PC-3 (cell line): Measurements from ENCODE around the gene OR5L2. TPM values are rescaled to one million over a fixed set of nuclear protein-coding genes. Genes with fewer than 3 reads are reported as not detected.

Source experiments
- ATAC-seq: fragments of 200-7000 bp; cut with Tn5 transposase; 2 replicates; pipeline ENCODE4 v1.9.1; 2020; ENCODE audit warnings: mild to moderate bottlenecking, moderate library complexity
- BruUV-seq: library from RNA; stranded (reverse); fragments of 400-500 nt; replicated peaks from 2 replicates; lab custom pipeline; 2021; lab: Mats Ljungman, UMichigan
- CTCF ChIA-PET: fragments of 300-600 bp; sonication (Branson Sonifier 250); formaldehyde crosslinking; loops from one replicate; lab custom pipeline; 2022; ENCODE audit warnings: antibody characterized with exemption; lab: Charles Lee
- POLR2A ChIA-PET: fragments of 300-600 bp; sonication (Branson Sonifier 250); formaldehyde crosslinking; loops from one replicate; lab custom pipeline; 2022; ENCODE audit warnings: antibody characterized with exemption; ENCODE audit not compliant: unreplicated experiment; lab: Charles Lee
- DNase-seq: peaks from one replicate; pipeline ENCODE4 v3.0.0-alpha.2; 2015
- H2AFZ ChIP-seq: fragments of 300-600 bp; sonication (generic); 2 replicates; pipeline ENCODE4 v1.6.0; 2016; ENCODE audit warnings: antibody characterized with exemption, low read length
- H3F3A ChIP-seq: fragments of 300-600 bp; sonication (generic); one replicate; pipeline ENCODE4 v1.6.0; 2017; ENCODE audit warnings: antibody characterized with exemption, low read length, control low read depth, mild to moderate bottlenecking; ENCODE audit not compliant: unreplicated experiment
- H3K27ac ChIP-seq: fragments of 300-600 bp; sonication (generic); 2 replicates; pipeline ENCODE4 v1.5.1; 2016; ENCODE audit warnings: mild to moderate bottlenecking, low read length
- H3K27me3 ChIP-seq: fragments of 300-600 bp; sonication (generic); 2 replicates; pipeline ENCODE4 v1.6.1; 2016; ENCODE audit warnings: low read length, mixed read lengths
- H3K36me3 ChIP-seq: fragments of 300-600 bp; sonication (generic); 2 replicates; pipeline ENCODE4 v1.6.1; 2016; ENCODE audit warnings: low read depth, mixed run types, low read length, mixed read lengths
- H3K4me1 ChIP-seq: fragments of 300-600 bp; sonication (generic); 2 replicates; pipeline ENCODE4 v1.5.1; 2016; ENCODE audit warnings: low read length; ENCODE audit not compliant: insufficient read depth
- H3K4me2 ChIP-seq: fragments of 300-600 bp; sonication (generic); 2 replicates; pipeline ENCODE4 v1.6.0; 2016; ENCODE audit warnings: low read length
- H3K4me3 ChIP-seq: fragments of 300-600 bp; sonication (generic); 2 replicates; pipeline ENCODE4 v1.5.1; 2016; ENCODE audit warnings: mild to moderate bottlenecking, low read length, mixed read lengths
- H3K79me2 ChIP-seq: fragments of 300-600 bp; sonication (generic); 2 replicates; pipeline ENCODE4 v1.6.1; 2017; ENCODE audit warnings: low read length, mixed read lengths
- H3K9ac ChIP-seq: fragments of 300-600 bp; sonication (generic); 2 replicates; pipeline ENCODE4 v1.6.0; 2016; ENCODE audit warnings: mild to moderate bottlenecking, low read length
- H3K9me2 ChIP-seq: fragments of 300-600 bp; sonication (generic); replicated peaks from 2 replicates; pipeline ENCODE4 v1.6.1; 2016; ENCODE audit warnings: mixed run types, low read length, mixed read lengths
- H3K9me3 ChIP-seq: fragments of 300-600 bp; sonication (generic); 2 replicates; pipeline ENCODE4 v1.6.1; 2016; ENCODE audit warnings: low read length, mixed read lengths
- H4K20me1 ChIP-seq: fragments of 300-600 bp; sonication (generic); 2 replicates; pipeline ENCODE4 v1.6.1; 2016; ENCODE audit warnings: low read length, mixed read lengths
- EZH2 ChIP-seq: fragments of 300-600 bp; sonication (generic); IDR thresholded peaks from one replicate; pipeline ENCODE4 v1.6.1; 2017; ENCODE audit warnings: antibody characterized with exemption, mild to moderate bottlenecking, low read length; ENCODE audit not compliant: unreplicated experiment
- EZH2phosphoT487 ChIP-seq: fragments of 300-600 bp; sonication (generic); IDR thresholded peaks from 2 replicates; pipeline ENCODE4 v1.6.1; 2018; ENCODE audit warnings: mild to moderate bottlenecking, antibody characterized with exemption, low read length, borderline replicate concordance
- intact Hi-C: fragments of 100-400 bp; cut with micrococcal nuclease; formaldehyde crosslinking; loops from 2 replicates; pipeline ENCODE4 v1.9.0; 2023
- total RNA-seq: library from RNA; depleted of rRNA; stranded (reverse); fragments of >200 nt; gene quantifications from 2 replicates; pipeline ENCODE4 v1.2.3, GENCODE V29; 2014
- TF ChIP-seq, protein P1 (sequence below): fragments of 300-600 bp; sonication (generic); conservative IDR thresholded peaks from 2 replicates; pipeline ENCODE4 v1.5.1; 2017; ENCODE audit warnings: antibody characterized with exemption, low read depth, mild to moderate bottlenecking, low read length

The OR5L2 gene
- total RNA-seq, 1 experiment from 2014 or later = not detected

DNA sequence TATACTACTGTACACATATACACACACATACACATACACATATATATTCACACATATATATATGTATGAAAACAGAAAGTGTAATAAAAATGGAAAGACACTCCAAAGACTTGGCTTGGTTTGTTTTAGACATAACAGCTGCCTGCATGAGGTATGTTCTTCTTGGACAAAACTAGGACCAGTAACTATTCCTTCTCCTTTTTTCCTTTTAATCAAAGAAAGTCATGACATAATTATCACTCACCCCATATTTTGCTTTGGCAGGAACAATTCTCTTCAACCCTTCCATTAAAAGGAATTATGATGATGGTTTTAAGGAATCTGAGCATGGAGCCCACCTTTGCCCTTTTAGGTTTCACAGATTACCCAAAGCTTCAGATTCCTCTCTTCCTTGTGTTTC, 31.8 kb upstream of the OR5L2 start, which contains the start of gene OR5D14:
Gene OR5D14 (plus strand): TSS at position 301 of the 400 bp plus-strand sequence. CDS start 0 bp downstream, at position 301.
- H3K9me3 ChIP-seq = peaks cover 14% of the 10 kb centered on the region
- H3K4me3 ChIP-seq = no peak within 1 kb of the TSS
- ChIA-PET CTCF (no interaction called here), POLR2A (no interaction called here)
- H4K20me1 ChIP-seq = no peaks in the 10 kb centered on the region
- H3K4me1 ChIP-seq = no peaks in the 10 kb centered on the region
- DNase-seq (no peak), ATAC-seq (no peak)
- H3K27ac ChIP-seq = no peak within 1 kb of the TSS
- intact Hi-C loops = no loop called here
- H3K36me3 ChIP-seq = no peaks in the 10 kb centered on the region
- no peak within 1 kb of the TSS for H3K9ac ChIP-seq
- H3K27me3 ChIP-seq = no peaks in the 10 kb centered on the region
- no peak within 1 kb of the TSS for H3K4me2 ChIP-seq
- TF ChIP-seq, protein P1, sequence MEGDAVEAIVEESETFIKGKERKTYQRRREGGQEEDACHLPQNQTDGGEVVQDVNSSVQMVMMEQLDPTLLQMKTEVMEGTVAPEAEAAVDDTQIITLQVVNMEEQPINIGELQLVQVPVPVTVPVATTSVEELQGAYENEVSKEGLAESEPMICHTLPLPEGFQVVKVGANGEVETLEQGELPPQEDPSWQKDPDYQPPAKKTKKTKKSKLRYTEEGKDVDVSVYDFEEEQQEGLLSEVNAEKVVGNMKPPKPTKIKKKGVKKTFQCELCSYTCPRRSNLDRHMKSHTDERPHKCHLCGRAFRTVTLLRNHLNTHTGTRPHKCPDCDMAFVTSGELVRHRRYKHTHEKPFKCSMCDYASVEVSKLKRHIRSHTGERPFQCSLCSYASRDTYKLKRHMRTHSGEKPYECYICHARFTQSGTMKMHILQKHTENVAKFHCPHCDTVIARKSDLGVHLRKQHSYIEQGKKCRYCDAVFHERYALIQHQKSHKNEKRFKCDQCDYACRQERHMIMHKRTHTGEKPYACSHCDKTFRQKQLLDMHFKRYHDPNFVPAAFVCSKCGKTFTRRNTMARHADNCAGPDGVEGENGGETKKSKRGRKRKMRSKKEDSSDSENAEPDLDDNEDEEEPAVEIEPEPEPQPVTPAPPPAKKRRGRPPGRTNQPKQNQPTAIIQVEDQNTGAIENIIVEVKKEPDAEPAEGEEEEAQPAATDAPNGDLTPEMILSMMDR = no peak
- TF ChIP-seq EZH2phosphoT487 = no peak
- TF ChIP-seq EZH2 = no peak
- no peaks in the 10 kb centered on the region for H3K79me2 ChIP-seq
- no peaks in the 10 kb centered on the region for H3K9me2 ChIP-seq
- H2AFZ ChIP-seq = no peak within 1 kb of the TSS
- no peaks in the 10 kb centered on the region for H3F3A ChIP-seq
- no TSS peak for BruUV-seq

DNA sequence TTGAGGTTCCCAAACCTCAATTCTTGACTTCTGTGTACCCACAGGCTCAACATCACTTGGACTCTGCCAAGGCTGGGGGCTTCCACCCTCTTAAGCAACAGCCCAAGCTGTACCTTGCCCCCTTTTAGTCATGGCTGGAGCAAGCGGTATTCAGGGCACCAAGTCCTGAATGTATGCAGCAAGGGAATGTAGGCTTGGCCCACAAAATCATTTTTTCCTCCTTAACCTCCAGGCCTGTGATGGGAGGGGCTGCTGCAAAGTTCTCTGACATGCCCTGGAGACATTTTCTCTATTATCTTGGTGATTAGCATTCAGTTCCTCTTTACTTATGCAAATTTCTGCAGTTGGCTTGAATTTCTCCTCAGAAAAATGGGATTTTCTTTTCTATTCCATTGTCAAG, 20.8 kb upstream of the OR5L2 start:
- Histone ChIP-seq H3K4me1 (no peaks in the 10 kb centered on the region), H4K20me1 (no peaks in the 10 kb centered on the region), H3K4me3 (no peak overlapping the region), H3K4me2 (no peak overlapping the region), H3K9me3 (peaks cover 28% of the 10 kb centered on the region), H3K9ac (no peak overlapping the region), H3F3A (no peaks in the 10 kb centered on the region), H3K36me3 (no peaks in the 10 kb centered on the region), H3K27ac (no peak overlapping the region), H3K27me3 (no peaks in the 10 kb centered on the region), H2AFZ (no peak overlapping the region), H3K9me2 (no peaks in the 10 kb centered on the region), H3K79me2 (no peaks in the 10 kb centered on the region)
- no TSS peak for BruUV-seq
- ChIA-PET POLR2A (no interaction called here), CTCF (no interaction called here)
- ATAC-seq = no peak
- intact Hi-C loops = no loop called here
- no peak for DNase-seq
- TF ChIP-seq EZH2phosphoT487 (no peak), EZH2 (no peak)
- TF ChIP-seq, protein P1 = no peak

DNA sequence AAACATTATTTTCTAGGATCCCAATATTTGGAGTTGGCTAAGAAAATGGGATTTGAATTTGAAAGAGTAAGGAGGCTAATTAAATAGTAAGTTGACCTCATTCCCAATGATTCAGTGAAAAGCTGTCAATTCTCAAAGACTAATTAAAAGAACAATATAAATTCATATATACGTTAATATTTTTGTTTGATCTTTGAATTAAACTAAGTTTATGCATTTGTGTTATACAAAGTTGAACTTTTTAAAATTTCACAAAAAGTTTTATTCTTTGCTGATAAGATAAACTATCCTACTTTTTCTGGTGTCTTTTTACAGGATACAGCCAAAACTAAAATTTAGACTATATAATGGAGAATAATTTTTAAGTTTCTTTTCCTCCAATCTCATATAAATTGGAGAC, 16.0 kb upstream of the OR5L2 start, which contains the start of gene OR5L1:
Gene OR5L1 (plus strand): TSS at position 301 of the 400 bp plus-strand sequence. CDS start 100 bp downstream, outside the sequence.
- ChIA-PET CTCF (no interaction called here), POLR2A (no interaction called here)
- no peaks in the 10 kb centered on the region for H3K9me2 ChIP-seq
- DNase-seq (no peak), ATAC-seq (no peak)
- no peaks in the 10 kb centered on the region for H3K4me1 ChIP-seq
- no peak within 1 kb of the TSS for H3K9ac ChIP-seq
- H2AFZ ChIP-seq = no peak within 1 kb of the TSS
- no peaks in the 10 kb centered on the region for H4K20me1 ChIP-seq
- H3K4me3 ChIP-seq = no peak within 1 kb of the TSS
- no peaks in the 10 kb centered on the region for H3K27me3 ChIP-seq
- TF ChIP-seq EZH2phosphoT487 = no peak
- BruUV-seq = no TSS peak
- no peak within 1 kb of the TSS for H3K4me2 ChIP-seq
- no peak within 1 kb of the TSS for H3K27ac ChIP-seq
- peaks cover 31% of the 10 kb centered on the region for H3K9me3 ChIP-seq
- no peaks in the 10 kb centered on the region for H3F3A ChIP-seq
- no peaks in the 10 kb centered on the region for H3K79me2 ChIP-seq
- intact Hi-C loops = no loop called here
- H3K36me3 ChIP-seq = no peaks in the 10 kb centered on the region
